ENCODE results near the gene RNF25. TPM values are rescaled to one million over a fixed set of nuclear protein-coding genes. Genes with fewer than 3 reads are reported as not detected.

RNF25 gene
- total RNA-seq, result 10.7 TPM

- peak; percentile 84 for DNase-seq
Measured at GRCh38 chr2:218671654-218672566, at the start of gene RNF25, which contains the start of gene STK36. Gene RNF25, minus strand, starts transcription at chr2:218672002. Its CDS starts 32 bp downstream, at chr2:218671970. Gene STK36, plus strand, starts transcription at chr2:218672086. Its CDS starts 744 bp downstream, at chr2:218672830.

GRCh38 chr2:218721488-218721887 is 49.7 kb upstream of the RNF25 start:
- DNase-seq, result no peak

GRCh38 chr2:218720048-218721041 is 48.5 kb upstream of the RNF25 start:
- DNase-seq, result no peak

- DNase-seq, result no peak
Measured at GRCh38 chr2:218719457-218719856, 47.7 kb upstream of the RNF25 start.

- DNase-seq, result no peak
Measured at GRCh38 chr2:218718058-218718457, 46.3 kb upstream of the RNF25 start.

GRCh38 chr2:218717262-218717661 is 45.5 kb upstream of the RNF25 start:
- DNase-seq, result no peak

GRCh38 chr2:218716070-218716469 is 44.3 kb upstream of the RNF25 start:
- no peak for DNase-seq

- DNase-seq, result no peak
Measured at GRCh38 chr2:218713922-218714321, 42.1 kb upstream of the RNF25 start.

GRCh38 chr2:218711550-218711929 is 39.7 kb upstream of the RNF25 start:
- DNase-seq, result no peak

- peak; percentile 96 for DNase-seq
Measured at GRCh38 chr2:218710687-218711549, 39.1 kb upstream of the RNF25 start, which contains the start of gene TTLL4. Gene TTLL4, plus strand, starts transcription at chr2:218710835. Its CDS starts 26,842 bp downstream, at chr2:218737677.

- DNase-seq, result no peak
Measured at GRCh38 chr2:218710334-218710686, 38.5 kb upstream of the RNF25 start.

- DNase-seq, result no peak
Measured at GRCh38 chr2:218709908-218710307, 38.1 kb upstream of the RNF25 start.

GRCh38 chr2:218708086-218708485 is 36.3 kb upstream of the RNF25 start:
- DNase-seq, result no peak

- no peak for DNase-seq
Measured at GRCh38 chr2:218703341-218703740, 31.5 kb upstream of the RNF25 start.

- DNase-seq, result no peak
Measured at GRCh38 chr2:218701806-218702205, 30.0 kb upstream of the RNF25 start.

GRCh38 chr2:218698885-218699284 is 27.1 kb upstream of the RNF25 start:
- DNase-seq, result no peak

- DNase-seq, result no peak
Measured at GRCh38 chr2:218694405-218695145, 22.8 kb upstream of the RNF25 start.

- no peak for DNase-seq
Measured at GRCh38 chr2:218691234-218691633, 19.4 kb upstream of the RNF25 start.

- DNase-seq, result peak; percentile 45
Measured at GRCh38 chr2:218687400-218688060, 15.7 kb upstream of the RNF25 start.

GRCh38 chr2:218680061-218680460 is 8.3 kb upstream of the RNF25 start:
- no peak for DNase-seq

Data from skin of body (tissue), 2 donors.